Activated CD8-positive, alpha-beta T cell treated with anti-CD3 and anti-CD28 coated beads for 36 hours (primary cell): ENCODE results near the gene ACACB. TPM values are rescaled to one million over a fixed set of nuclear protein-coding genes. Genes with fewer than 3 reads are reported as not detected.

Experiments used
- ATAC-seq: fragments of 200-7000 bp; cut with Tn5 transposase; one replicate; pipeline ENCODE4 v1.10.0; 2021; ENCODE audit warnings: mild to moderate bottlenecking, moderate library complexity
- CTCF ChIA-PET: fragments of 350-600 bp; sonication (Branson Sonifier 250); formaldehyde crosslinking; loops from one replicate; lab custom pipeline; 2021; ENCODE audit warnings: antibody characterized with exemption; lab: Charles Lee
- POLR2A ChIA-PET: fragments of 350-600 bp; sonication (Branson Sonifier 250); formaldehyde crosslinking; loops from one replicate; lab custom pipeline; 2021; ENCODE audit warnings: antibody characterized with exemption; lab: Charles Lee
- DNase-seq: peaks from one replicate; pipeline ENCODE4 v3.0.0-alpha.2; 2020
- H3K27ac Mint-ChIP-seq: one replicate; pipeline ENCODE4 v1.8.0; 2021; ENCODE audit warnings: mild to moderate bottlenecking, mixed read lengths
- H3K27me3 Mint-ChIP-seq: one replicate; pipeline ENCODE4 v1.8.0; 2021; ENCODE audit warnings: mixed read lengths
- H3K36me3 Mint-ChIP-seq: one replicate; pipeline ENCODE4 v1.8.0; 2021; ENCODE audit warnings: low read depth, mixed read lengths
- H3K4me1 Mint-ChIP-seq: one replicate; pipeline ENCODE4 v1.8.0; 2021; ENCODE audit warnings: low read depth, mixed read lengths
- H3K4me3 Mint-ChIP-seq: one replicate; pipeline ENCODE4 v1.8.0; 2021; ENCODE audit warnings: mild to moderate bottlenecking, moderate library complexity, mixed read lengths
- H3K9me3 Mint-ChIP-seq: one replicate; pipeline ENCODE4 v1.8.0; 2021; ENCODE audit warnings: mixed read lengths
- intact Hi-C: fragments of 100-400 bp; cut with micrococcal nuclease; formaldehyde crosslinking; loops from one replicate; pipeline ENCODE4 v1.10.0; 2022
- total RNA-seq, 2 experiments: library from RNA; stranded (reverse); gene quantifications; one replicate each; pipeline ENCODE4 v1.2.3, GENCODE V29; 2021
- TF ChIP-seq, protein P1 (sequence below): fragments of 200-600 bp; IDR thresholded peaks from one replicate; pipeline ENCODE4 v1.8.0; 2022; ENCODE audit warnings: antibody characterized with exemption, mild to moderate bottlenecking

ACACB gene
- total RNA-seq, 2 experiments from 2014 or later, result 8.7 to 11.2 TPM

DNA sequence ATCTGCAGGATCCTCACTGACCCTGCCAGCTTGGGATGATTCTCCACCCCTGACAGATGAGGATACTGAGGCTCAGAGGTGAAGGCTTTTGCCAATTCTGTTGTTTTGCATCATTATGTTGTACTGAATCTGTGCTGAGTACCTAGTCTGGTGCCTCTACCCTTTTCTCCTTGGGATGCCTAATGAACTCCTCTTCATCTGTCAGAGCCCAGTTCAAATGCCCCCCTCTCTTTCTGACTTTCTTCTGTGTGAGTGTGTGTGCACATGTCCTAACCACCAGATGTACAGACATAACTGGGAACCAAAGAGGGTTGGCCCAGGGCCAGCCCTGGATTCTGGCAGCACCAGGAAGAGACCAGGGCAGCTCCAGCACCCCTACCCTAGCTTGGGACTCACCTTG lies 169.9 kb downstream of the ACACB start:
- H3K36me3 Mint-ChIP-seq, result no peaks in the 10 kb centered on the region
- TF ChIP-seq, protein P1, sequence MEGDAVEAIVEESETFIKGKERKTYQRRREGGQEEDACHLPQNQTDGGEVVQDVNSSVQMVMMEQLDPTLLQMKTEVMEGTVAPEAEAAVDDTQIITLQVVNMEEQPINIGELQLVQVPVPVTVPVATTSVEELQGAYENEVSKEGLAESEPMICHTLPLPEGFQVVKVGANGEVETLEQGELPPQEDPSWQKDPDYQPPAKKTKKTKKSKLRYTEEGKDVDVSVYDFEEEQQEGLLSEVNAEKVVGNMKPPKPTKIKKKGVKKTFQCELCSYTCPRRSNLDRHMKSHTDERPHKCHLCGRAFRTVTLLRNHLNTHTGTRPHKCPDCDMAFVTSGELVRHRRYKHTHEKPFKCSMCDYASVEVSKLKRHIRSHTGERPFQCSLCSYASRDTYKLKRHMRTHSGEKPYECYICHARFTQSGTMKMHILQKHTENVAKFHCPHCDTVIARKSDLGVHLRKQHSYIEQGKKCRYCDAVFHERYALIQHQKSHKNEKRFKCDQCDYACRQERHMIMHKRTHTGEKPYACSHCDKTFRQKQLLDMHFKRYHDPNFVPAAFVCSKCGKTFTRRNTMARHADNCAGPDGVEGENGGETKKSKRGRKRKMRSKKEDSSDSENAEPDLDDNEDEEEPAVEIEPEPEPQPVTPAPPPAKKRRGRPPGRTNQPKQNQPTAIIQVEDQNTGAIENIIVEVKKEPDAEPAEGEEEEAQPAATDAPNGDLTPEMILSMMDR, result no peak
- no peak overlapping the region for H3K4me3 Mint-ChIP-seq
- ATAC-seq (no peak), DNase-seq (no peak)
- no peak overlapping the region for H3K27ac Mint-ChIP-seq
- POLR2A ChIA-PET, result no interaction called here
- intact Hi-C loops, result no loop called here
- no peaks in the 10 kb centered on the region for H3K27me3 Mint-ChIP-seq
- CTCF ChIA-PET, result interaction anchor here (1.3 kb wide), 1 partner anchor 16 kb away, joined by 3 read pairs; no protein-coding TSS in a partner anchor
- H3K4me1 Mint-ChIP-seq, result no peaks in the 10 kb centered on the region
- H3K9me3 Mint-ChIP-seq, result no peaks in the 10 kb centered on the region

DNA sequence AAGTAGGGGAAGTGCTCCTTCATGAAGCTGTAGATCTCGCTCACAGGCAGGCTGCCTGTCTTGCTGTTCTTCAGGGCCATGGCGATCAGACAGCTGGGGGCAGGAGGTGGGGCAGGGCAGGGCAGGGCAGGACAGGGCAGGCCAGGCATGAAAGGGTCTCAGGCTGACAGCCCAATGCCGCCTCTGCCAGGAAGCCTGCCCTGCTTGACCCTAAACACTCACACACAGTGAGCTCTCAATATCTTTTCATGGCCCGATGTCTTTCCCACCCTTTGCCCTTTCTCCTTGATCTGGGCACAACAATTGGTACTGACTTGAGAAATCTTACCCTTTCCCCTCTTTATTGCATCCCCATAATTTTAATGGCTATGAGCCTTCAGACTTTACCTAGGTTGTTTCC lies 170.3 kb downstream of the ACACB start:
- intact Hi-C loops, result no loop called here
- peaks cover 3% of the 10 kb centered on the region for H3K27me3 Mint-ChIP-seq
- H3K36me3 Mint-ChIP-seq, result no peaks in the 10 kb centered on the region
- TF ChIP-seq, protein P1, result no peak
- DNase-seq, result no peak
- H3K4me1 Mint-ChIP-seq, result no peaks in the 10 kb centered on the region
- no peak overlapping the region for H3K27ac Mint-ChIP-seq
- ChIA-PET POLR2A (no interaction called here), CTCF (interaction anchor here (1.3 kb wide), 1 partner anchor 16 kb away, joined by 3 read pairs; no protein-coding TSS in a partner anchor)
- no peak overlapping the region for H3K4me3 Mint-ChIP-seq
- no peak for ATAC-seq
- H3K9me3 Mint-ChIP-seq, result no peaks in the 10 kb centered on the region

DNA sequence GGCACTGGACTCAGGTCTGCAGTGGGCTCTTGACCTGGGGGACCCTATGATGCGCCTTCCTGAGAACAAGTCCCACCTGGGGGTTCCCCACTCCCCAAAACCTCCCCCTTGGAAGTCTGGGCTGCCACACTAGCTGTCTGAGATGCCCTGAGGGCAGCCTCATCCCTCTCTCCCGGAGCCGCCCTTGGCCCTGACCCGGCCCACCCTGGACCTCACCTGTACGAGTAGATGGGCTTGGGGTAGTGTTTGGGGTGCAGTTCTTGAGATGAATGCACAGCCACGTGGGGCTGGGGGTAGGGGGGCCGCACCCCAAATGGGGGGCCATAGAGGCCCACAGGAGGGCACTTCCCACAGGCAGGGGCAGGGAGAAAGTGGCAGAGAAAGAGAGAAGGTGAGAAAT lies 170.8 kb downstream of the ACACB start:
- DNase-seq, result no peak
- Mint-ChIP-seq H3K4me1 (no peaks in the 10 kb centered on the region), H3K27ac (no peak overlapping the region), H3K27me3 (peaks cover 4% of the 10 kb centered on the region), H3K9me3 (no peaks in the 10 kb centered on the region), H3K4me3 (no peak overlapping the region), H3K36me3 (no peaks in the 10 kb centered on the region)
- intact Hi-C loops, result no loop called here
- TF ChIP-seq, protein P1, result no peak
- CTCF ChIA-PET, result no interaction called here
- POLR2A ChIA-PET, result no interaction called here
- ATAC-seq, result no peak

DNA sequence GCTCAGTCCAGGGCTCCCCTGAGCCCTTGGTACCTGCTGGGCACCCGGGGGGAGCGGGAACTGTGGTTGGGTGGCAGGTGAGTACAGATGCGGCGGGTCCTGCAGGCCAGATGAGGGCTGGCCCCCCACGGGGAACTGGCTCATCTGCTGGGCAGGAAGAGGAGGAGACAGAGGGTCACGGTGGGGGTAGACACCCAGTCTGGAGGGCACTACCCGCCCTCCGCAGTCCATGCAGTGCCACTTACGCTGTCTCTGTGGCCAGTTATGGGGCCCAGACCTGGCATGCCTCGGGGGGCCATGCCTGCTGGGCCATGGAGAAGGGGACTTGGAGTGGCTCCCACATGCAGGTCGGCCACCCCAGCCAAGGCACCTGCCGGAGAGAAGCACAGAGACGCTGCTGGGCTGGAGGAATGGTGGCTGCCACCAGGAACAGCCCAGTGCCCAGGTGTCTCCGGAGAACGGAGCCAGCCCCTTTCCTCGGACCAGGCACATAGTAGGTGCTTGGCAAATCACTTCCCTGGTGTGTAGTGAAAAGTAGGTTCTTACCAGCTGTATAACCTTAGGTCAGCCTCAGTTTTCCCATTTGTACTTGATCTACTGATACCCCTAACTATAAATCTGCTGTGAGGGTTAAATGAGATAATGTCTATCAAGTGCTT lies 171.6 kb downstream of the ACACB start:
- ATAC-seq (no peak), DNase-seq (no peak)
- intact Hi-C loops, result no loop called here
- Mint-ChIP-seq H3K27me3 (peaks cover 10% of the 10 kb centered on the region), H3K4me3 (no peak overlapping the region), H3K9me3 (no peaks in the 10 kb centered on the region), H3K36me3 (no peaks in the 10 kb centered on the region), H3K4me1 (no peaks in the 10 kb centered on the region), H3K27ac (no peak overlapping the region)
- ChIA-PET POLR2A (no interaction called here), CTCF (no interaction called here)
- TF ChIP-seq, protein P1, result no peak

DNA sequence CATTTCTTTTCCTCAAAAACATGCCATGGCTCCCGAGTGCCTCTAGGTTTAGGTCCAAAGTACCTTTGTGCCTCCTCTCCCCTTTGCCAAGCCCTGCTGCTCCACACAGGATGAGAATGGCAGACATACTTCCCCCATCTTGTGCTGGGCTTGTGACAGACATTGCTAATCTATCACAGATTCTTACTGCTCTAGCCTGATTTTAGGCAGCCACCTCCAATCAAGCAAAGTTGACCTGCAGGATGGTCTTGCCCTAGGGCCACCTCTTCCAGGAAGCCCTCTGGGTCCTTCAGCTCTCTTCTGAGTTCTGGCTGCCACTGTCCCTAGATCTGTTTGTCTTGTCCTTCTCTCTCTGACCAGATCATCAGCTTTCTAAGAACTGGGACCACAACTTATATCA lies 172.2 kb downstream of the ACACB start:
- CTCF ChIA-PET, result no interaction called here
- TF ChIP-seq, protein P1, result no peak
- peaks cover 12% of the 10 kb centered on the region for H3K27me3 Mint-ChIP-seq
- POLR2A ChIA-PET, result no interaction called here
- ATAC-seq (no peak), DNase-seq (no peak)
- H3K27ac Mint-ChIP-seq, result no peak overlapping the region
- H3K9me3 Mint-ChIP-seq, result no peaks in the 10 kb centered on the region
- H3K4me3 Mint-ChIP-seq, result no peak overlapping the region
- H3K36me3 Mint-ChIP-seq, result no peaks in the 10 kb centered on the region
- intact Hi-C loops, result no loop called here
- H3K4me1 Mint-ChIP-seq, result no peaks in the 10 kb centered on the region
